ENCODE data around the gene ONECUT1.

The ONECUT1 gene

GRCh38 chr15:52746162-52746757 is 43.9 kb downstream of the ONECUT1 start:
- Histone ChIP-seq H3K4me3 (no peak overlapping the region), H3K27me3 (peaks cover 0 to 24% of the 10 kb centered on the region in 2 donors), H3K36me3 (no peaks in the 10 kb centered on the region), H3K9me3 (no peaks in the 10 kb centered on the region), H3K4me1 (no peaks in the 10 kb centered on the region), H3K27ac (no peak overlapping the region)
- intact Hi-C loops (cut with DNase I; ENCODE audit: low total_unique reads) = no loop called here
- no peak for DNase-seq
- TF ChIP-seq, protein P1, sequence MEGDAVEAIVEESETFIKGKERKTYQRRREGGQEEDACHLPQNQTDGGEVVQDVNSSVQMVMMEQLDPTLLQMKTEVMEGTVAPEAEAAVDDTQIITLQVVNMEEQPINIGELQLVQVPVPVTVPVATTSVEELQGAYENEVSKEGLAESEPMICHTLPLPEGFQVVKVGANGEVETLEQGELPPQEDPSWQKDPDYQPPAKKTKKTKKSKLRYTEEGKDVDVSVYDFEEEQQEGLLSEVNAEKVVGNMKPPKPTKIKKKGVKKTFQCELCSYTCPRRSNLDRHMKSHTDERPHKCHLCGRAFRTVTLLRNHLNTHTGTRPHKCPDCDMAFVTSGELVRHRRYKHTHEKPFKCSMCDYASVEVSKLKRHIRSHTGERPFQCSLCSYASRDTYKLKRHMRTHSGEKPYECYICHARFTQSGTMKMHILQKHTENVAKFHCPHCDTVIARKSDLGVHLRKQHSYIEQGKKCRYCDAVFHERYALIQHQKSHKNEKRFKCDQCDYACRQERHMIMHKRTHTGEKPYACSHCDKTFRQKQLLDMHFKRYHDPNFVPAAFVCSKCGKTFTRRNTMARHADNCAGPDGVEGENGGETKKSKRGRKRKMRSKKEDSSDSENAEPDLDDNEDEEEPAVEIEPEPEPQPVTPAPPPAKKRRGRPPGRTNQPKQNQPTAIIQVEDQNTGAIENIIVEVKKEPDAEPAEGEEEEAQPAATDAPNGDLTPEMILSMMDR (IDR thresholded peaks at IDR 0.05) = no peak

DNA sequence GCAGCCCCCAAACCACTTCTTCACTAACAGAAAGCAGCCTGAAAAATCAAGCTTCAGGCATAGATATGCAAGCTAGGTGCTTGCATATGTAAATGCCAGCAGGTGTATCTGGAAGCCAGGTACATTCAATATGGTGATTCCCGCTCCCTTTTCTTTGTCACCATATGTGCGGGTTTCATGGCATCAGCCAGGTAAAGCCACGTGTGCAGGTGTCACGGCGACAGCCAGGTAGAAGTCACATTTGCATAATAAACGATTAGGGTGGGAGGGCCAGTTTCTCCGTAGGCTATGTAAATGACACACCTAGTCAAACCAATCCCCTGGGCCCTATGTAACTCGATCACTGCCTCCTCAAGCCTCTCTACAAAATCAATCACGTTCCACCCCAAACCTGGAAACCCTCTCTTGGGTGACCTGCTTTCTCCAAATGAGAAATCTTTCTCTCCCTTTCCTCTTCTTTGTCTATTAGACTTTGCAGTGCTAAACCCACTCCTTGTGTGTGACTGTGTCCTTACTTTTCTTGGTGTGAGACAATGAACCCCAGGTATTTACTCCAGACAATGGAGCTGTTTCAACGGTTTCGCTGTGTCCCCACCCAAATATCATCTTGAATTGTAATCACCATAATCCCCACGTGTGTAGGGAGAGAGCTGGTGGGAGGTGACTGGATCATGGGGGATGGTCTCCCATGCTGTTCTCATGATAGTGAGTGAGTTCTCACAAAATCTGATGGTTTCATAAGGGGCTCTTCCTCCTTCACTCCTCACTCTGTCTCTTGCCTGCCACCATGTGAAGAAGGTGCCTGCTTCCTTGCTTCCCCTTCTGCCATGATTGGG is 44.6 kb downstream of the ONECUT1 start:
- Histone ChIP-seq H3K4me1 (no peaks in the 10 kb centered on the region), H3K27ac (no peak overlapping the region), H3K36me3 (no peaks in the 10 kb centered on the region), H3K4me3 (no peak overlapping the region), H3K9me3 (no peaks in the 10 kb centered on the region), H3K27me3 (peaks cover 0 to 18% of the 10 kb centered on the region in 2 donors)
- no peak for DNase-seq
- intact Hi-C loops (cut with DNase I; ENCODE audit: low total_unique reads) = no loop called here
- TF ChIP-seq, protein P1 (IDR thresholded peaks at IDR 0.05) = no peak

- no peaks in the 10 kb centered on the region for H3K27me3 ChIP-seq
- H3K27ac ChIP-seq = no peak overlapping the region
- DNase-seq = no peak
- no peaks in the 10 kb centered on the region for H3K9me3 ChIP-seq
- H3K36me3 ChIP-seq = no peaks in the 10 kb centered on the region
- intact Hi-C loops (cut with DNase I; ENCODE audit: low total_unique reads) = no loop called here
- H3K4me3 ChIP-seq = no peak overlapping the region
- no peaks in the 10 kb centered on the region for H3K4me1 ChIP-seq
- TF ChIP-seq, protein P1 (IDR thresholded peaks at IDR 0.05) = no peak
Measured at GRCh38 chr15:52738311-52738710, 51.8 kb downstream of the ONECUT1 start.

DNA sequence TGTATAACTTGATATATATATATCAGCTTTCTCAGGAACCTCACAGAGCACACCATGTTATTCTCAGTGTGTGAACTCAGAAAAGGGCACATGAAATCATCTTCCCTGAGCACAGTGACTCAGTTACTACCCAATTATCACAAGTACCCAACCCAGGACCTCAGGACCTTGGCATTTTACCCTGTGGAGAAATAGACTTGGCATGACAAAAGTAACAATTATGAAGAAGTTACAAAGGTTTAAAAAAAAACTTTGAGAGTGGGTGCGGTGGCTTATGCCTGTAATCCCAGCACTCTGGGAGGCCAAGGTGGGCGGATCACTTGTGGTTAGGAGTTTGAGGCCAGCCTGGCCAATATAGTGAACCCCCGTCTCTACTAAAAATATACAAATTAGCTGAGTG is 52.4 kb downstream of the ONECUT1 start:
- no peak for DNase-seq
- intact Hi-C loops (cut with DNase I; ENCODE audit: low total_unique reads) = no loop called here
- Histone ChIP-seq H3K36me3 (no peaks in the 10 kb centered on the region), H3K4me3 (no peak overlapping the region), H3K27me3 (no peaks in the 10 kb centered on the region), H3K27ac (no peak overlapping the region), H3K4me1 (no peaks in the 10 kb centered on the region), H3K9me3 (no peaks in the 10 kb centered on the region)
- TF ChIP-seq, protein P1 (IDR thresholded peaks at IDR 0.05) = no peak

DNA sequence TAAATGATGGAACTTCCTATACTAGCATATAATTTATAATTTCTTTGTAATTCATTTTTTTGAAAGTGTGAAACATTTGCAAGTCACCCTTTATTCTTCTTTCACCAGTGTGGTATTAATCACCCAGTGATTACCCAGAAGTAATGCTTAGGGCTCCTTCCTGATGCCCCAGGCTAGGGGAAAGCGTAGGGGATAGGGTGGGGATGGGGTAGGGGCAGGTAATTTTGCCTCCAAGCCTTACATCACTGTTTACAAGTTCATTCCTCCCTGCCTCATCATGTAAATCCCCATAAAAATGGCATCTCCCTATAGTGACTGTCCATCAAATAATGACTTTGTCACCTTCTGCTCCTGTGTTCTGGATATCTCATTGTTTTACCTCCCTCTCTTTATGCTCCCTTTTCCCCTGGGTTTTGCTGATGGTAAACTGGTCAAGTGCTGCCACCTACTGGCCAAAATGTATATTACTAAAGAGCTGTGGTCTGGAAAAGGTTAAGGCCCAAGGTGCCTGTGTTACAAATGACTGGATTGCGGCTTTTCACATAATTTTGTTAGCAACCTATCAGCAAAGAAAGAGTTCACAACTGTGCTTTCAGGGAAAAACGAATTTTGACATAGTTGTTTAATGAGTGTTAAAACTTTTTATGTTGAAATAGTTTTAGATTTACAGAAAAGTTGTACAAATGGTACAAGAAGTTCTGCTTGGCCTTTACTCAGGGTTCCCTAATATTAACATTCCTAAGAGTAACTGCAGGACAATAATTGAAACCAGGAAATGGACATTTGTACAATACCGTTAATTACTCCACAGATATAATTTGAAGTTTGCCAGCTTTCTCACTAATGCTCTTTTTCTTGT is 54.7 kb downstream of the ONECUT1 start:
- DNase-seq = peak in 1 of 2 donors; percentile 49
- no peaks in the 10 kb centered on the region for H3K4me1 ChIP-seq
- H3K36me3 ChIP-seq = no peaks in the 10 kb centered on the region
- intact Hi-C loops (cut with DNase I; ENCODE audit: low total_unique reads) = loop anchor here (2.0 kb wide), 1 partner anchor 479 kb away; no protein-coding TSS in a partner anchor
- TF ChIP-seq, protein P1 (IDR thresholded peaks at IDR 0.05) = peak; percentile 73 to 89
- H3K27ac ChIP-seq = no peak overlapping the region
- H3K4me3 ChIP-seq = no peak overlapping the region
- no peaks in the 10 kb centered on the region for H3K27me3 ChIP-seq
- H3K9me3 ChIP-seq = no peaks in the 10 kb centered on the region

All from tibial artery (tissue), 4 donors.